ENCODE measurements around the gene PIK3R4. TPM values are rescaled to one million over a fixed set of nuclear protein-coding genes. Genes with fewer than 3 reads are reported as not detected.

The PIK3R4 gene
- total RNA-seq, 2 donors from 2014 or later, result 24.4 to 25.9 TPM

DNA sequence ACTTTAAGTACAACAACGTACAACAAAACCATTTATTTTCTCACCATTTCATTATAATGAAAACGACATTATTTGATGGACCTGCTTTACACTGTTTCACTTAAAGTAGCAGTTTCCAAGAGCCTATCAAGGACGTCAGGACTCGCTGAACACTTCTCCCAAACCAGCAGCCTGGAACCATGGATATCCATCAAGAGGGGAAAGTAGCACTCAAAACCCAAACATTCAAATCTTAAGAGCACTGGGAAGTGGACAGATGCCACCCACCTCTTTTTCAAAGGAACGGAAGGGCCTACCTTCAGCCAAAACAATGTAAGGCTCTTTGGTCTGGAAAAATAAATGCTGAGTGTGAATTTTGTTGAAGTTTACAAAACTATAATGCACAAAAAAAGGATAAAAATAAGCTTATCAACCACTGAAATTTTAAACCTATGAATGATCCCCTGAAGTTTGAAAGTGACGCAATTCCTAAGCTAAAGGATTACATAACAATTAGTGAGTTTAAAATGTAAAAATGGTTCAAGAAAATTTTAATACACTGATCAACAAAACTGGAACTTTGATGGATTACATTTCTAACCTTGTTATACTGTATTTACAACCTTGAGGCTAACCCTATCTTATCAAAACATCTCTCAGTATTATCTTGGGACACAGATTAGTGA lies 4.6 kb downstream of the PIK3R4 start:
- Histone ChIP-seq H3K4me1 (peaks cover 0 to 49% of the 10 kb centered on the region in 2 donors), H3K27ac (no peak overlapping the region), H3K27me3 (no peaks in the 10 kb centered on the region), H3K4me3 (no peak overlapping the region), H3K9me3 (no peaks in the 10 kb centered on the region), H3K36me3 (peaks cover 15% of the 10 kb centered on the region)
- TF ChIP-seq, protein P1, sequence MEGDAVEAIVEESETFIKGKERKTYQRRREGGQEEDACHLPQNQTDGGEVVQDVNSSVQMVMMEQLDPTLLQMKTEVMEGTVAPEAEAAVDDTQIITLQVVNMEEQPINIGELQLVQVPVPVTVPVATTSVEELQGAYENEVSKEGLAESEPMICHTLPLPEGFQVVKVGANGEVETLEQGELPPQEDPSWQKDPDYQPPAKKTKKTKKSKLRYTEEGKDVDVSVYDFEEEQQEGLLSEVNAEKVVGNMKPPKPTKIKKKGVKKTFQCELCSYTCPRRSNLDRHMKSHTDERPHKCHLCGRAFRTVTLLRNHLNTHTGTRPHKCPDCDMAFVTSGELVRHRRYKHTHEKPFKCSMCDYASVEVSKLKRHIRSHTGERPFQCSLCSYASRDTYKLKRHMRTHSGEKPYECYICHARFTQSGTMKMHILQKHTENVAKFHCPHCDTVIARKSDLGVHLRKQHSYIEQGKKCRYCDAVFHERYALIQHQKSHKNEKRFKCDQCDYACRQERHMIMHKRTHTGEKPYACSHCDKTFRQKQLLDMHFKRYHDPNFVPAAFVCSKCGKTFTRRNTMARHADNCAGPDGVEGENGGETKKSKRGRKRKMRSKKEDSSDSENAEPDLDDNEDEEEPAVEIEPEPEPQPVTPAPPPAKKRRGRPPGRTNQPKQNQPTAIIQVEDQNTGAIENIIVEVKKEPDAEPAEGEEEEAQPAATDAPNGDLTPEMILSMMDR (IDR thresholded peaks at IDR 0.05), result no peak
- DNase-seq (ENCODE audit: low spot score), result no peak

- H3K27me3 ChIP-seq, result no peaks in the 10 kb centered on the region
- TF ChIP-seq, protein P1 (IDR thresholded peaks at IDR 0.05), result no peak
- no peak overlapping the region for H3K27ac ChIP-seq
- DNase-seq (ENCODE audit: low spot score), result no peak
- H3K4me1 ChIP-seq, result peaks cover 0 to 34% of the 10 kb centered on the region in 2 donors
- no peak overlapping the region for H3K4me3 ChIP-seq
- peaks cover 15% of the 10 kb centered on the region for H3K36me3 ChIP-seq
- H3K9me3 ChIP-seq, result no peaks in the 10 kb centered on the region
Observed at GRCh38 chr3:130739848-130740247, 6.8 kb downstream of the PIK3R4 start.

DNA sequence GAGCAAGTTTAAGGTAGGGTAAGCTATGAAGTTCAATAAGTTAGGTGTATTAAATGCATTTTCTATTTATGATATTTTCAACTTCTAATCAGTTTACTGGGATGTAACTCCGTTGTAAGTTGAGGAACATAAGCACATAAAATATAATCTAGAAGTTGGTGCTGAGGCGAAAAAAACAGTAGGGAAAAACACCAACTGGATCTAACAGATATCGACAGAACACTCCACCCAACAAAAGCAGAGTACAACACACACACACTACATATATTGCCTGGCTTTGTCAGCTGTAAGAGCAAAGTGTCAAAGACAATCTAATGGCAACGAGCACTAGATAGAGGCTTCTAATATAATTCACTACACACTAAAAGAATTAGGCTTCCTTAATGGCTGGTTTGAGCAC lies 8.4 kb downstream of the PIK3R4 start:
- Histone ChIP-seq H3K9me3 (no peaks in the 10 kb centered on the region), H3K36me3 (peaks cover 13% of the 10 kb centered on the region), H3K27ac (no peak overlapping the region), H3K4me1 (peaks cover 0 to 18% of the 10 kb centered on the region in 2 donors), H3K27me3 (no peaks in the 10 kb centered on the region), H3K4me3 (no peak overlapping the region)
- DNase-seq (ENCODE audit: low spot score), result no peak
- TF ChIP-seq, protein P1 (IDR thresholded peaks at IDR 0.05), result no peak

GRCh38 chr3:130737622-130738021 lies 9.0 kb downstream of the PIK3R4 start:
- no peaks in the 10 kb centered on the region for H3K27me3 ChIP-seq
- TF ChIP-seq, protein P1 (IDR thresholded peaks at IDR 0.05), result no peak
- no peak overlapping the region for H3K4me3 ChIP-seq

GRCh38 chr3:130733236-130733875 lies 13.3 kb downstream of the PIK3R4 start:
- TF ChIP-seq, protein P1 (IDR thresholded peaks at IDR 0.05), result no peak
- H3K4me3 ChIP-seq, result no peak overlapping the region
- no peak overlapping the region for H3K27ac ChIP-seq
- no peak for DNase-seq (ENCODE audit: low spot score)
- H3K36me3 ChIP-seq, result peaks cover 7% of the 10 kb centered on the region
- H3K27me3 ChIP-seq, result no peaks in the 10 kb centered on the region
- H3K4me1 ChIP-seq, result no peaks in the 10 kb centered on the region
- H3K9me3 ChIP-seq, result no peaks in the 10 kb centered on the region

More at GRCh38 chr3:130737622-130738021, 9.0 kb downstream of the PIK3R4 start:
- H3K27ac ChIP-seq, result no peak overlapping the region
- peaks cover 7% of the 10 kb centered on the region for H3K36me3 ChIP-seq
- DNase-seq (ENCODE audit: low spot score), result no peak
- H3K9me3 ChIP-seq, result no peaks in the 10 kb centered on the region
- peaks cover 0 to 11% of the 10 kb centered on the region in 2 donors for H3K4me1 ChIP-seq
